HG03460 (cell line): Measurements from ENCODE around the gene AFF2.
"Not testable (repeated sequence)": the region's sequence is repeated elsewhere in the genome, so short reads cannot be mapped to it uniquely, and the experiment has no call there.

ENCODE experiments used
- ATAC-seq: cut with Tn5 transposase; IDR thresholded peaks from one replicate; pipeline ENCODE4 v1.9.1; 2021; ENCODE audit not compliant: unreplicated experiment

Gene AFF2

DNA sequence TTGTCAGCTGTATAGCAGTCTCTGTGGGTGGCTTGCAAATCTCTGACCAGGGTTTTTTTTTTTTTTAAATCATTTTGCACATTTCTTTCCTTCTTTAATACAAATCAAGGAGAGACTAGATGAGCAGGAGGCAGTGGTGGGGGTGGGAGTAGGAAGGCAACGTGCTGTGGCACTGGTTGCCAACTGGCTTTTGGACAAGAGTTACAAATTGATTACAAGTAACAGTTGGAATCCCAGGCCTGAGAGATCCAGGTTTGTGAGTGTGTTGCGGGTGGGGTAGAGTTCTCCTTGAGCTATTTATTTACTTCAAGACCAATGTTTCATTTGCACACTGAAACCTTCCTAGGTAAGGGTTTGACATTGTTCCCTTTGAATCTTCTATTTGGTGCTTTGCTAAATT is 325.3 kb downstream of the AFF2 start:
- no peak for ATAC-seq

DNA sequence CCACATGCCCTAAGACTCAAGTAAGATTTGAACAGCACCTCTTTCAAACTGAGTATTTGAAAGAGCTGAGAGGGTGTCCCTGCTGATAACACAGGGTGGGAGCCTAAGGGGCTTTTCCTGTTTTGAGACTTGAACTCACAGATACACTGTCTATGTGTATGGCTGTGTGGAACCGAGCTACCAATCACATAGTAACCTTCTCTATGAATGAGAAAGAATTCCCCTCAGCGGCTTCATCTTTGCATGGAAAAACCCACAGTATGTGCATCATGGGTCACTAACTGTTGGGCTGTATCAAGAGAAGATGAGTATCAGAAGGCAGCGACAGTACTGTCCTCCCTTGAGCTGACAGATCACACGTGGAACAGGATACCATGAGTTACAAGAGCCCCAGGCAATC is 336.3 kb downstream of the AFF2 start:
- ATAC-seq = no peak

DNA sequence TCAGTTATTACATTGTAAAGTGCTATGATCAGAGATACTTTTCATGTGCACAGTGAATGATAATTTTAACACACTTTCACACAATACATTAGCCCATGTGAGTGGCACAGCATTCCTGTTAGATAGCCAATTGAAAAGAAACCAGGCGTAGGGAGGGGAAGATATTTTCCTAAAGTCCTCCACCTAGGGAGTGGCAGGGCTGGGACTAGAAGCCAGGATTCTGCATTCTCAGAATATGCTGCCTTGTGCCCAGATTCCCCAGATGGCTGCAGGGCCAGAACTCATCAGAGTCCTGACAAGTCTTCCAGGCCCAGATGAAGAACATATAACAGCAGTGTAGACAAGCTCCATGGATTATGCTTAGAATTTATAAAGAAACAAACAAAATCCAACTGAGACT is 350.2 kb downstream of the AFF2 start:
- no peak for ATAC-seq

DNA sequence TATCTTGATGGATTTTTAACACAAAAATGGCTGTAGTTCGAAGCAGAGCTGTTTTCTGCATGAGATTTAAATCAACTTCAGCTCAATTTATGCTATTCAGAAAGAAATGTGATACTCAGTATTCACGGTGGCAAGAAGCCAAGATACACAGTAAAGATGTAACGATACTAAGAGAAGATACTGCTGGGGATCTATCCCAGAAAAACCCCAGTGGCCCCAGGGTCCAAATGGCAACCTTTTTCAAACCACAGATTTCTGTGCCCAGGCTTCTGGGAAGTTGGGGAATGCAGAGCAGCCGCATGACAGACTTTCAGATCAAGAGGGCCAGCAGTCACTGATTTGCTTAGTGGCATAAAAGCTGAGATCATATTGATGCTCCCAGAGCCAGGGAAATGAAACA is 353.9 kb downstream of the AFF2 start:
- no peak for ATAC-seq

DNA sequence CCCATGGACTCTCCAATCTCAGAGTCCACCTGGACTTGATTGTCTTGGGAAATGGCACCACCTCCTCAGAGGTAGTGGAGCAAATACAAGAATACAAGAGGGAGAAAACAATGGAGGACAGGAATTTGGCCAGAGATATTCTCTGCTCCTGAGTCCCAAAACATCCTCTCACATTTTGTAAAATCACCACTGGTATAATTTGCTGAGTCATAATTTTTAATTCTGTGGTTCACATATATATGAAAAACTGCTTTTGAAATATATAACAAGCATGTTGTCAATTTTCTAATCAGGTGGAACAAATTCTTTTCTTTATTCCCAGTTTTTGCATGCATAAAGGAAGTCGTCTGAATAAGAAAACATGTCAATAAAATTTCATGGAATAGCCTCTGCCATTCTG is 356.1 kb downstream of the AFF2 start:
- no peak for ATAC-seq

DNA sequence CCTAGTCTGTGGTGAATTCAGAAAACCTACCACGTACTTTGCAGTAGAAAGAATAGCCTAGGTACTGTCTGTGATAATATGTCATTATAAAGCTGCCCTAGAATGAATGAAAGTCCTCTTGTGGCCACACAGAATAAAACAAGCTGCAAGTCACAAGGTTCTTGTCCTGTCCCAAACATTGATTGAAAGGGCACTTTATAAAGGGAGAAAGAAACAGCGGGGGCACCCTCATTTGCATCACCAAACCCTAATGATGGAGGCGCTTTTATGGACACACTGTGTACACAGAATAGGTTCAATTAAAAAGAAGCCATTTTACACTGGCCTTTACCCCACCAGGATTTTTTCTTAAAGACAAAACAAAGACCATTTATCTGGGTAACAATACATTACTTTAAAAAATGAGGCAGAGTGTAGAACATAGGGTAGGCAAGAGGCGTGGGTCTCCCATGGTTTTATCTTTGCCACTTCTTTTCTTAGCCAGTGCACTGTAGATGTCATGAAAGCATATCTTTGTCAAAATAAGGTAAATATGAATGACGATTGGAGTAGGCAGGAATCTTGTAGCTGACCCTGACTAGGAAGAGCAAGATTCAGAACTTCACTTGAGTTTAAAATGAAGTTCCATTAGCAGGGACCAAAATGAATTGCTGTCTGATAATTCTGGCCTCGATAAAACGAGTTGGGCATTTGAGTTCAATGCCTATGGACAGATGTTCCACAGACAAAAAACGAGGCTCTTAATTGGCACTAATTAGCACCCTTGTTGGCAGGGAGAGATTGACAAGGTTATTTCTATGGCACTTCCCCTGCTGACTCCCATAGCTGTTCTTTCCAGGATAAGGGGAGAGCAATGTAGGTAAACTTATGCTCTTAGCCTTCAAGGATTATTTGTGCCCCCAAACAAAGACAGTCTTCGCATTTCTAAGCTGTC is 365.1 kb downstream of the AFF2 start:
- ATAC-seq = no peak

DNA sequence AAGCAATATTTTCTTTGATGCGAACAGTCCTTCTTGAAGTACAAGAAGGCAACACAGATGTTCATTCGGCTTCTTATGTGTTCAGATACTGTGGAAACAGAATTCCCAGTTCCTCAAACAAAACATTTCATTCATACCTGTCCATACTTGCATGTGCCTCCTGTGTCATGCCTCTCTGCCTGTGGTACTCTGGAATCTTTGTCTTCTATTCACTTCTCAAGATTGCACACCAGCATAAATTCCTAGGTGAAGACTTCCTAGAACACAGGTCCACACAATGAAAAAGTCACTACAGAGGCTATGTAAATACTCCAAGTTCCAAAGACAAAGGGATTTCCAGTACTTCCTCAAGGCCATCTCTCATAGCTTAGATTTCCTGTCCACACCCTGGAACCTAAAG is 367.2 kb downstream of the AFF2 start:
- ATAC-seq = no peak

DNA sequence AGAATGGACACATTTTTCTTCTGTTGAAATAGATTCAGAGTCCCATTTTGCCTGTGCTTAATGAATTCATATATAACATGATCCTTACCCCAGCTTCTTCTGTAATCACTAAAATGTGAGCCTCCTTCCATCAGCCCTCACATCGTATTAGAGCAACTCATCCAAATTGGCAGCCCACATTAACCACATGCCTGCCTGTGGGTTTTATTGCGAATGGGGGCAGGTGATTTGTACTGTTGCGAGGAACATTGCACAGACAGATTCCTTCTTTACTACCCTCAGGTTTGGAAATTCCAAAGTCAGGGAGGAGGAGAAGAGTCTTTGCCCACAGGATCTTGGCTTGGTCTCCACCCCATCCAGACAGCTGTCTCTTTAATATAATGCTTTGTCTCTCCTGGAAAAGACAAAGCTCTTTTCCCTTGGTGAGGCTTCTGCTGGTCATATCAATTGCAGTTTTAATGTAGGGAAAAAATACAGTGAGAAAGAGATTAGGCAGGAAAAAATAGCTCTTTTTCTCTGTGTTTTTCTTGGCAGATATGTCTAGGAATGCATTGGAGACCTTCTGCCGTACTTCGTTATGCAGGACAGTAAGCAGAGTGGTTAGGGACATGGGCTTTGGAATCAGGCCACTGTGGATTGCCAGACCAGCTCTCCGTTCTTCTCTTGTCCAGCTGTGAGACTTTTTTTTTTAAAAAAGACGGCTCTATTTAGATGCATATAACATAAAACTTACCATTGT is 371.2 kb downstream of the AFF2 start:
- ATAC-seq = no peak

DNA sequence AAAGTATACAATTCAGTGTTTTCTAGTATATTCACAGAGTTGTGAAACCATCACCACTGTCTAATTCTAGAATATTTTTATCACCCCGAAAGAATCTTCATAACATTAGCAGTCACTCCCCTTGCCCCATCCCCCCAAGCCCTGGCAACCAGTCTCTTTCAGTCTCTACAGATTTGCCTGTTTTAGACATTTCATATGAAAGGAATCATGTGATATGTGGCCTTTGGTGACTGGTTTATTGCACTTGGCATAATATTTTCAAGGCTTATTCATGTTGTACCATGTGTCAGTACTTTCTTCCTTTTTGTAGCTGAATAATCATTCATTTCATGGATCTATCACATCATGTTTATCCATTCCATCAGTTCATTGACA is 371.7 kb downstream of the AFF2 start:
- ATAC-seq = no peak

DNA sequence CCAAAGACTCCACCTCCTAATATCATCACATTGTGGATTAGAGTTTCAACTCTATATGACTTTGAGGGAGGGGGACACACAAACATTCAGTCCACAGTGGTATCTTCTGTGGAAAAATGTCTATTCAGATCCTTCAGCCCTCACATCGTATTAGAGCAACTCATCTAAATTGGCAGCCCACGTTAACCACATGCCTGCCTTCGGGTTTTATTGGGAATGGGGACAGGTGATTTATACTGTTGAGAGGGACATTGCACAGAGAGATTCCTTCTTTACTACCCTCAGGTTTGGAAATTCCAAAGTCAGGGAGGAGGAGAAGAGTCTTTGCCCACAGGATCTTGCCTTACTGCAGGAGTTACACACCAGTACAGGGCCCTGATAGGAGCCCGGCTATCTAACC is 372.5 kb downstream of the AFF2 start:
- no peak for ATAC-seq

DNA sequence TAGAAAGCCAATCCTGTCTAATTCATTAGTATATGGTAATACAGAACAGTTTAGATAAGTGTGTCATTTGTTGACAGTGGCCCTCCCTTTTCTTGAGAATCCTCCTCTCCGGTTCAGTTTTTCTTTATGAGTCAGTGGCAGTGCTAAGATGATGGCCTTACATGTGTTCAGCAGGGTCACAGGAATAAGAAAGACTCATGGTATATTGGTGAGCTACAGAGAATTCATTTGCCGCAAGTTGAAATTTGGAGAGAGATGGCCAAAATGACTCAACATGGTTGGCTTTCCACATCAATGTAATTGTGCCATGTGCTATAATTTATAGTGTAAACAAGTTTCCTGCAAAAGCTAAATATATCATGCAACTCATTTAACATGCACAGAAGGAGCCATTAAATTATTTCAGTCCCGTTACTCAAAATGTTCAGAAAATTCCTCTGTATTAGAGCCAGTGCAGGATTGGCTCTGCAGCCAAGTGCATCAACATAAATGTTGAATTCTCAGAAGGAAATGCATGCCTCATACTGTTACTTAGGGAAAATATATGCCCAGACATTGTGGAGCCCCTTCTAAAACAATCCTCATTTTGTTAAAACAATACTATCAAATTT is 374.3 kb downstream of the AFF2 start:
- ATAC-seq = no peak

DNA sequence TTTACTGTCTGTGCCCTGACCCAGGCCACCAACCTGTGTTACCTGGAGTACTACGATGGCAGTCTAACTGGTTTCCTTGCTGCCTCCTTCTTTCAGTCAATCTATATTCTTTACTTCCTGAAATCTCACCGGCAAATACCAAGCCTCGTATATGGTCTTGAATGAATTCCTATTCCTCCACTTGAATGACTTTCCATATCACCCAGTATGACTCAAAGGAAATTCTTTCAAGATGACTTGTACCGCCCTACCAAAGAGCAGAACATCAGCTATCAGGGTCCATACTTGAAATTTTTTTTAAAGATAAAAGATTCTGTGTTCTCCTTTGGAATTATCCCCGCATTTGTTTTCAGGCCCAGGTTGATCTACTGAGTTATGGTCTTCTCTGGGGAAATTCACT is 378.0 kb downstream of the AFF2 start:
- ATAC-seq = no peak

DNA sequence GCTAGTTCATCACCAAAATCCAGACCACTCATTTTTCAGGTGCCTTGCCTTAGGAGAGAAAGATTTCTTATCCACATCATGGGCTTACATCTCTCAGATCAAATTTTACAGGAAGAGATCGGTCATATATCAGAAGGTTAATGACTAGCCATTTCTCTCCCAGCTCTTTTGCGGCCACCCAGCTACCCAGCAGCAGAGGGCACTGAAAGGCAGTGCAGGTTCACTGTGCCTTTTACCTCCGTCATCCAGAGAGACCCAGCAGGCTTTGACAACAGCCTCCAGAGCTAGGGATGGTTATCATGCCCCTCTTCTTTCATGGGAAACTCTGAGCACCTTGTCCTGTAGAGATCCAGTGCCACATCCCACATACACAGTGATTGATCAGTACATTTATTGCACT is 384.8 kb downstream of the AFF2 start:
- ATAC-seq = no peak

DNA sequence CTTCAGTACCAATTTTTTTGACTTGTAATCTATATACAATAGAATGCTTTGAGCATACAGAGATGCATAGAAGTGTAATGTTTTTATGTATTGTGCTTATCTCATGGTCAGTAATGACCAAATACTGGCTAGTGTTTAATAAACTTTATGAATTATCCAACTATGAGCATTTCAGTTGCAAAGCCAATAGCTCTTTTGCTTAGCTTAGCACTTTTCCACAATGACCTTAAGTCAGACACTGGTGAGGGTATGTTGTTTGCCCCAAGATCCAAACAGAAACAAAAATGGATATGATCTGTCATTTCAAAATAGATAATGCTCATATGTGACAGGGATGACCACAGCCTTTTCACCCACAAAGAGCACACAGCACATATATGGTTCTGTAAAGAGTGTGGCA is 393.0 kb downstream of the AFF2 start:
- no peak for ATAC-seq

DNA sequence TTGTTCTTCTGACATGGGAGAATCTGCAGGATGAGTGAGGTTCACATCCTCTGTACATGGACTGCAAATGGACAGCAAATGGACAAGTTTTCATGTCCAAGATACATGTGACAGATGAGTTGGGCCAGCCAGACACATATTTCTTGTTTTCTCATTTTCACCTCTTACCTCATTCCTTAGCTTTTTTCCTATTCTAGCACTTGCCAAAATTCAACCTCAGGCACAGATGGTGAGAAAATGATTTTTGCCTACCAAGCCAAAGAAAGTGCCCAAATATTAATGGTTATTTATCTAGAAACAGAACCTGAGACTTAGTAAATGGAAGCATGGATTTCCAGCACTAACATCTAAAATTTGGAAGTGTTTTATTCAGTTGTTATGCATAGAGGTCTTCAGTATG is 402.2 kb downstream of the AFF2 start:
- no peak for ATAC-seq

DNA sequence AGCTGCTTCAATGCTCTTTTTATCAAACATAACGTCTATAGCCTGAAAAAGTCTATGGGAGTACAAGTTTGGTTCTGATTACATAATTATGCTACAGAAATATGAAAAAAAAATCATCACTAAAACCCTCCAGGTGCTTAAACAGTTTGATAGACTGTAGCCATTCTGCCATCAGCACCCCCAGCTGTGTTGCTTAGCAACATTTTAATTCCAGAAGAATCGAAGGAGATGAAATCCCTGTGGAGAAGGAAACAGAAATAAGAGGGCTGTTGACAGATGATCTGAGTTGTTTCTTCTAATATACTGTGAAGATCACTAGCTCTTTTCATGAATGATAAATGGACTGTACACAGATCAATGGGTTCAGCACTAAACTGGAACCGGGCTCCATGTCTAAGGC is 402.8 kb downstream of the AFF2 start:
- ATAC-seq = no peak

DNA sequence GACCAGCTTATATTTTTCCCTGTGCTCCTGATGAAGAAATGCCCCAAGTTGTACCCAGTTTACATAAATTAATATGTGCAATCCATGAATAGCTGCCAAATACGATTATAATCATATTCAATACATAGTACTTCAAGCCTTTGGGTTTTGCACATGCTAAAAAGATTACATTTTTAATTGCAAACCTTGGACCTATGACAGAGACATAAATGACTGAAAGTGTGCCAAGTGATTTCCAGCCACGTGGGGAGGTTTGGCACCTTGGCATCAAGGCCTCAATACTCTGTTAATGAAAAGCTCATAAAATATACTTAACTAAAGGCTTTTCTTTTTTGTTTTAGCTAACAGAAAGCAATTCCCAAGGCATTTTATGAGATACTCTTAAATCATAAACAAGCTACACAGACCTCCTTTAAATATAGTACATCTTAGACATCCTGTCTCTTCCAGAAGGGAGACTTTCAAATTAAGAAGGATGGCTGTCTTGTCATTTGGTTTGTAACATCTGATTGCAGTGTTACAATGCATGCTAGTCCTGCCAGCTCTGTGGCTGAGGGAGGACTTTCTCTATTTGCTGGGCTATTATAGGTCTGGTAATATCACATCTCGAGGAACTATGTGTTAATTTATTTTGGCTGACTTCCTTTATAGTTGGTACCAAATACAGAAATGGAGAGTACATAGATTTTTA is 404.1 kb downstream of the AFF2 start:
- ATAC-seq = no peak

DNA sequence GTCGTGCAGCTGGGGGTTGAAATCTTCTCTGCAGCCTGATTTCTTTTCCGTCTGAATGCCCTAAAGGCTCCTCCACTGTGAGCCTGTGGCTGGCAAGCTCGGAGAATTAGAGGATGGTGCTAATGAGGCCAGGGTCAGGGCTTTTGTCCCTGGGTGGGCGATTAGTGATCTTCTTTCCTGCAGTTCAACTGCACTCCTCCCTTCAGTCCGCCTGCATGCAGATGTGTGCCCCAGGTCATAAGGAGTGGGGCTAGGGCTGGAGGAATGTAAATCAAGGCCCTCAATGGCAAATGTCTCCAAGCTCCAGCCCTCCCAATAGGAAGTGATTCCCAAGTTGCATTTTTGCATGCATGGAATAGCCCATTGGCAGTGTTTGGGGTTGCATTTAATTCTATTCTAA is 405.0 kb downstream of the AFF2 start:
- no peak for ATAC-seq

DNA sequence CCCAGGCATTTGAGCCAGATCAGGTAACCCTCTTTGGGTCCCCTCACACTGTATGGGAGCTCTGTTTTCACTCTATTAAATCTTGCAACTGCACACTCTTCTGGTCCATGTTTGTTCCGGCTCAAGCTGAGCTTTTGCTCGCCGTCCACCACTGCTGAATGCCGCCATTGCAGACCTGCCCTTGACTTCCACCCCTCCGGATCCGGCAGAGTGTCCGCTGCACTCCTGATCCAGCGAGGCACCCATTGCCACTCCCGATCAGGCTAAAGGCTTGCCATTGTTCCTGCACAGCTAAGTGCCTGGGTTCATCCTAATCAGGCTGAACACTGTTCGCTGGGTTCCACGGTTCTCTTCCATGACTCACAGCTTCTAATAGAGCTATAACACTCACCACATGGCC is 406.2 kb downstream of the AFF2 start:
- not testable (repeated sequence) for ATAC-seq

DNA sequence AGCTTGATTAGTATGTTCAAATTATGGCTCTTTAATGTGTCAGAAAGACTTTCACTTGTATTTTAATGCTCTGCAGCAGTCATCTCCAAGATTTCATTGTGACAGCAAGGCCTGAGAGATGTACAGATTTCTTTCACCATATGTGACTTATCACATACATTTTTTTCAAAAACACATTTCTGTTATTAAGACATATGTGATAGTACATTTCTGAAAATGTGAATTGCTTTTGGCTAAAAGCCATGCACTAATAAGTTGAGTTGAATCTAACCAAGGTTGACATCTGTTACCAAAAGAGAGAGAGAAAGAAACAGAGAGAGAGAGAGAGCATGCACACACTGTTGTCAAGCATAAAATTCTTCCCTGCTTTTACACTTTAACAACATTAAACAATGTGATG is 409.3 kb downstream of the AFF2 start:
- ATAC-seq = no peak

DNA sequence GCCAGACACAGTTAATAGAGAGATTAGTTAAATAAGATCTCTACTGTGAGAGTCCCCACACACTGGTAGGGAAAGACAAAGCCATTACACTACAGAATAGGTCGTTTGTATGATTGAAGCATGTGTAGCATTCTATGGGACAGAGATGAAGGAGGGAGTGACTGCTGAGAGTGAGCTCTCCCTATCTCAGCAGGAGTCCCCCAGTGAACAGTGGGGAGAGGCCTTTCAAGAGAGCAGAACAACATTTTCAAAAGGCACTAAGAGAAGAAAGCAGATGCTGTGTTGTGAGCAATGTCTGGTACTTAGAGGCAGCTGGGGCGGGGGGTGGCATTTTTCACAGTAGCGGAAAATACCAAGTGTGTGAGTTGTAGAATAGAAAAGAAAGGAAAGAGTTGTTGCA is 413.6 kb downstream of the AFF2 start:
- no peak for ATAC-seq
